ENCODE data around the gene RAB3C. TPM values are rescaled to one million over a fixed set of nuclear protein-coding genes. Genes with fewer than 3 reads are reported as not detected.

RAB3C gene
- total RNA-seq, 1 experiment from 2014 or later = 13.3 TPM

DNA sequence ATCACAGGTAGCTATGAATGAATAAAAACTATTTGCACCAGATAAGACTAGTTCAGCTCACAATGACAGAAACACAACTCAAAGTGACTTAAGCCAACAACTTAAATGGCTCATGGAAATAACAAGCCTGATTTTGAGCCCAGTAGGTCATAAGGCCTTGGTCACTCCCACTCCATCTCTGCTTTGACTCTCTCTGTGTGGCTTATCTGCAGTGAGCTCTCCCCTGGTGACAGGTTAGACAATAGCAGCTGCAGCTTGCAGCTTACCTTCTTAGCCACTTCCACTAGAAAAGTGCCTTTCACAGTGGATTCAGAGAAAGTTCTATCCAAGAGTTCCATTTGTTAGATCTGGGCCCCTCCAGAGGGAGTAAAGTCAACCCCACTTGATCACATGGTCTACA is 315.7 kb downstream of the RAB3C start (continued):
- no peak for TF ChIP-seq PRDM15 (CRISPR knock-in tag; IDR thresholded peaks at IDR 0.05)
- no peak for TF ChIP-seq JAZF1 (CRISPR knock-in tag; IDR thresholded peaks at IDR 0.05)
- no peak for TF ChIP-seq TP53 (CRISPR knock-in tag; IDR thresholded peaks at IDR 0.05)
- no peak for TF ChIP-seq JUN (CRISPR knock-in tag; IDR thresholded peaks at IDR 0.05)
- TF ChIP-seq ZNF263 (CRISPR knock-in tag; IDR thresholded peaks at IDR 0.05; ENCODE audit: low read depth) = no peak
- TF ChIP-seq, protein P1, sequence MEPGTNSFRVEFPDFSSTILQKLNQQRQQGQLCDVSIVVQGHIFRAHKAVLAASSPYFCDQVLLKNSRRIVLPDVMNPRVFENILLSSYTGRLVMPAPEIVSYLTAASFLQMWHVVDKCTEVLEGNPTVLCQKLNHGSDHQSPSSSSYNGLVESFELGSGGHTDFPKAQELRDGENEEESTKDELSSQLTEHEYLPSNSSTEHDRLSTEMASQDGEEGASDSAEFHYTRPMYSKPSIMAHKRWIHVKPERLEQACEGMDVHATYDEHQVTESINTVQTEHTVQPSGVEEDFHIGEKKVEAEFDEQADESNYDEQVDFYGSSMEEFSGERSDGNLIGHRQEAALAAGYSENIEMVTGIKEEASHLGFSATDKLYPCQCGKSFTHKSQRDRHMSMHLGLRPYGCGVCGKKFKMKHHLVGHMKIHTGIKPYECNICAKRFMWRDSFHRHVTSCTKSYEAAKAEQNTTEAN (CRISPR knock-in tag; IDR thresholded peaks at IDR 0.05) = no peak

DNA sequence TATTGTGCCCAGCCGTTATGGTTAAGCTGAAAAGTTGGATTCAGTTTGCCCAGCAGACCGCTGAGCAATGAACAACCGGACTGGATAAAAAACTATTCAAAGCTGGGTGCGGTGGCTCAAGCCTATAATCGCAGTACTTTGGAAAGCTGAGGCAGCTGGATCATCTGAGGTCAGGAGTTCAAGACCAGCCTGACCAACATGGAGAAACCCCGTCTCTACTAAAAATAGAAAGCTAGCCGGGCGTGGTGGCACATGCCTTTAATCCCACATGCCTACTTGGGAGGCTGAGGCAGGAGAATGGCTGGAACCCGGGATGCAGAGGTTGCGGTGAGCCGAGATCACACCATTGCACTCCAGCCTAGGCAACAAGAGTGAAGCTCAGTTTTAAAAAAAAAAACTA is 318.4 kb downstream of the RAB3C start:
- no peak for TF ChIP-seq ZNF425 (CRISPR knock-in tag; conservative IDR thresholded peaks at IDR 0.05)

DNA sequence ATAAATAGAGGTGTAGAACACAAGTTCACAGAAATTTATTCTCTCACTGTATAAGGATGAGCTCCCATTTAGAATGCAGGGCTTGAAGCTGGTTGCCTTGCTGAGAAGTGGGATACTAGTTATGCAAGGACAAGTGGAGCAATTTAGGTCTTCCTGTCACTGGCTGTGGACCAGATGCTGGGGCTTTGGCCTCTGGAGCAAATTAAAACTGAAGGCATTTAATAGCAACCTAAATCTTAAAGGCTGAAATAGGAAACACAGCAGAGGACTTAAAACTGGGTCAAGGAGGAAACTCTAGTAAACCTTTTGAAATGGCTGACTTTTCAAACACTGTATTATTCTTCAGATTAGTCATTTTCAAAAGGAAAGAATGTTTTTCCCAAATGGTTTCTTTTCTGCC is 319.4 kb downstream of the RAB3C start:
- Mint-ChIP-seq H3K4me3 (no peak overlapping the region), H3K9me3 (peaks cover 20% of the 10 kb centered on the region), H3K36me3 (0 out of 2 replicates have a peak, but pooled peaks cover 5% of the 10 kb centered on the region), H3K4me1 (no peaks in the 10 kb centered on the region; the same call in 1 of the 2 replicates), H3K27ac (no peak overlapping the region), H3K27me3 (ENCODE audit: low read depth) (no peaks in the 10 kb centered on the region)
- no peak for ATAC-seq
- POLR2A ChIA-PET = no interaction called here
- CTCF ChIA-PET = interaction anchor here (1.5 to 2.5 kb wide), 3 partner anchors 11 to 16 kb away, joined by 3 to 7 read pairs (median 4); no protein-coding TSS in a partner anchor
- no peak for TF ChIP-seq MXD4 (CRISPR knock-in tag; IDR thresholded peaks at IDR 0.05; ENCODE audit: borderline replicate concordance)
- no peak for TF ChIP-seq KAT7 (CRISPR knock-in tag; IDR thresholded peaks at IDR 0.05; ENCODE audit: borderline replicate concordance)
- DNase-seq (ENCODE audit: low spot score) = no peak

More for the DNA sequence above, 318.4 kb downstream of the RAB3C start:
- Mint-ChIP-seq H3K36me3 (0 out of 2 replicates have a peak, but pooled peaks cover 2% of the 10 kb centered on the region), H3K4me3 (no peak overlapping the region), H3K27me3 (ENCODE audit: low read depth) (no peaks in the 10 kb centered on the region), H3K4me1 (no peaks in the 10 kb centered on the region; the same call in 1 of the 2 replicates), H3K27ac (no peak overlapping the region), H3K9me3 (peaks cover 10% of the 10 kb centered on the region)
- ChIA-PET CTCF (interaction anchor here (1.5 to 2.5 kb wide), 2 partner anchors 10 to 15 kb away, joined by 4 to 7 read pairs; no protein-coding TSS in a partner anchor), POLR2A (no interaction called here)
- ATAC-seq (no peak), DNase-seq (ENCODE audit: low spot score) (no peak)

GRCh38 chr5:58902765-58903164 is 319.9 kb downstream of the RAB3C start:
- TF ChIP-seq NFYB (CRISPR knock-in tag; conservative IDR thresholded peaks at IDR 0.05; ENCODE audit: low read depth) = no peak
- TF ChIP-seq ZNF425 (CRISPR knock-in tag; conservative IDR thresholded peaks at IDR 0.05) = no peak
- Mint-ChIP-seq H3K27ac (no peak overlapping the region), H3K36me3 (0 out of 2 replicates have a peak, but pooled peaks cover 5% of the 10 kb centered on the region), H3K9me3 (peaks cover 21% of the 10 kb centered on the region), H3K4me3 (no peak overlapping the region), H3K4me1 (no peaks in the 10 kb centered on the region; the same call in 1 of the 2 replicates), H3K27me3 (ENCODE audit: low read depth) (no peaks in the 10 kb centered on the region)
- POLR2A ChIA-PET = no interaction called here
- CTCF ChIA-PET = interaction anchor here (1.5 kb wide), 2 partner anchors 11 to 16 kb away, joined by 3 to 4 read pairs; no protein-coding TSS in a partner anchor
- DNase-seq (ENCODE audit: low spot score) (no peak), ATAC-seq (no peak)
